ENCODE data around the gene C13orf42.
A peak's percentile ranks its signal among the peaks of the same experiment; 100 is the strongest.
"Not testable (repeated sequence)": the region's sequence is repeated elsewhere in the genome, so short reads cannot be mapped to it uniquely, and the experiment has no call there.

C13orf42 gene

DNA sequence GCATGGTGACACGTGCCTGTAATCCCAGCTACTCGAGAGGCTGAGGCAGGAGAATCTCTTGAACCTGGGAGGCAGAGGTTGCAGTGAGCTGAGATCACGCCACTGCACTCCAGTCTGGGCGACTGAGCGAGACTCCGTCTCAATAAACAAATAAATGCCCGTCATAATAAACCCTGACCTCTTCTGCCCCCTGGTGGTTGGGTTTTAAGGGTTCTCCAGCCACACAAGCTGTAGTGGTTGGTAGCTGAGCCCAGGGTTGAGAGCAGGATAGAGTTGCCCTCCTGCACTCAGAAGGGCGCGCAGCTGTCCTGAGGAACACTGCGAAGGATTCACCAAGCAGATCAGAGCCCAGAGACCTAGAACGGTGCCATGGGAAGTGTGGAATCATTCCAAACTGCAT, 9.8 kb upstream of the C13orf42 start:
- not testable (repeated sequence) for DNase-seq (ENCODE audit: low read depth)

DNA sequence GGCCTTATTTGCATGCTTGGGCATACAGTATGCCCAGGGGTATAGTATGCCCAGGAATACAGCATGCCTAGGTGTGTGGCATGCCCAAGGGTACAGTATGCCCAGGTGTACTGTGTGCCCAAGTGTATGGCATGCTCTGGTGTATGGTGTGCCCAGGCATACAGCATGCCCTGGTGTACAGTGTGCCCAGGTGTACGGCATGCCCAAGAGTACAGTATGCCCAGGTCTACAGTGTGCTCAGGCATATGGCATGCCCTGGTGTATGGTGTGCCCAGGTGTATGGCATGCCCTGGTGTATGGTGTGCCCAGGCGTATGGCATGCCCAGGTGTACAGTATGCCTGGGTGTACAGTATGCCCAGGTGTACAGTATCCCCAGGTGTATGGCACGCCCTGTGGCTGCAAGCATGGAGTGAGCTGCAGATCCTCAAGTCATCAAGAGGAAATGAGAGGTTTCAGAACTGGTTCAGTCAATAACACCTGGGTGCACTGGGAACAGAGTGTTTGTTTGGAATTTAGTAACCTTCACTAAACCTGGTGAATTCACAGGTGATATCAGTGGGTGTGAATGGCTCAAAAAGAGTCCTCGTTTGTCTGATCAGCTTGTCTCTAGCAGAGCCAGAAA, 7.8 kb upstream of the C13orf42 start:
- no peak for DNase-seq (ENCODE audit: low read depth)

DNA sequence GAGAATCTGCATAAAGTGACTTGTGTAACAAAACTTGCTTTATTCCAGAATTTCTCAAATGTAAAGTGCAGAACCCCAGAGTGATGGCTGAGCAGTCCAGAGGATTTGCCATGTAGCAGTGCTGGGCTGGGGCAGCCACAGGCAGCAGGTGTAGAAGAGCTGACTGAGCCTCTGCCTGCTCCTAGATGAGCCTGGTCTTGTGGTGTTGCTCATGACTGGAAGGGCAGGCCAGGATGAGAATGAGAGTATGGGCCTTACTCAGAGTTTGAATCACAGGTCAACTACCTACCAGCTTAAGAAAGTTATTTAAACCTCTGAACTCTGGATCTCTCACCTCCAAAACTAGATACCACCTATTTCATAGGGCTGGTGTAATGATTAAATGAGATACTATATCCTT, 2.9 kb upstream of the C13orf42 start:
- DNase-seq (ENCODE audit: low read depth): no peak

DNA sequence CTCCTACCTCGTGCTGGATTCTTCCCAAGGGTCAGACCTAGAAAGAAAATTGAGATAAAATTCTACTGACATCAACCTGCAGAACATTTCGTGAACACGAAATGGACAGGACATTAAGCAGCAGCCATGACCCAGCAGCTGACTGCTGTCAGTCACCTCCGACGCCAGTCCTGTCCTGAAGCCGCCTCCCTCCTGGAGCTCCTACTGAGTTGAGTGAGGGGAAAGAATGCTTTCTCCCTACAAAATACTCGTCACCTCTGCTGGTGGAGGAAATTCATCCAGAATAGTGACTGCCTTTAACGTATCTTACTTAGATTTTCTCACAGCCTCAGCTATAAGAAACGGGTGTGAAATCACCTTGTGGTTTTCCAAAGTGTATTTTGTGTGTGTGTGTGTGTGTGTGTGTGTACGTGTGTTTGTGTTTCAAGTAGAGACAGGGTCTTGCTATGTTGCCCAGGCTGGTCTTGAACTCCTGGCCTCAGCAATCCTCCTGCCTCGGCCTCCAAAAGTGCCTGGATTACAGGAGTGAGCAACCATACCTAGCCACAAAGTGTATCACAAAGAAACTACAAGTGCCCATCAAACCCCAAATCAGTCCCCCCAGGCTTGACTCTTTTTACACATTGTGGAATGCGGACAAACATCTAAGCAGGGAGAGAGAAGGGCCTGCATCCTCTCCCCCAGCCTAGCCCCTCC, 2.3 kb upstream of the C13orf42 start:
- no peak for DNase-seq (ENCODE audit: low read depth)

DNA sequence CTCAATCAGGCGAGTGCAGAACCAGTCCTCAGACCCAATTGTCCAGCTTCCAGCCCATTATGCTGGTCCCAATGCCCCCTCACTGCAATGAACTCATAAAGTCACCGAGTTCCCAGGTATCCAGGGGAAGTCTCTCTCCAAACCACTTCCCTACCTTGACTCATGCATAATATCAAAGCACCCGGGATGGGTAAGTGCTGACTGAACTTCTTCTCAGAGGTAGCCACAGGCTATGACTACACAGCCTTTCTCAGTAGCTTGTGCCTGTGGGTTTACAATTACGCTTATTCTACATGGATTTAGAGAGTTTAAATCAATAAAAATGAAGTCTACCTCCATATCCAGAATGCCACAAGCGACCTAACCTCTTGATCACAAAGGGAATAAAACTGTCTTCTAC, 1.7 kb upstream of the C13orf42 start:
- DNase-seq (ENCODE audit: low read depth): no peak

DNA sequence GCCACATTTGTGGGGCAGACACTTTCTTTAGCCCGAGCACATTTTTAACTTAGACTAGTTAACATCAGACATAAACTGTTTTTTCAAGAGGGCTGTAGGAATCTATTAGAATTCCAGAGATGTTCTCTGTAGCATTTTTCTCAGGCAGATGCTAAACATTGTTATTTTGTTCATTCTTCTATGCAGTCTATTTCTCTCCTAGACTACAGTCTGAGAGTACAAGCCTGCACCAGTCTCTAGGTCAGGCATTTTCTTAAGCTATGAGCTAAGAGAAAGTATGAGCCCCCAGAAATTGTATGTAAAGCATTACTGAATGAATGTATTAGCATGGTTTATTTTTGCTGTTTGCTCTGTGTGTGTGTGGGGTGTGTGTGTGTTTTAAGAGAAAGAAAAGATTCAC, 923 bp upstream of the C13orf42 start:
- DNase-seq (ENCODE audit: low read depth): no peak

DNA sequence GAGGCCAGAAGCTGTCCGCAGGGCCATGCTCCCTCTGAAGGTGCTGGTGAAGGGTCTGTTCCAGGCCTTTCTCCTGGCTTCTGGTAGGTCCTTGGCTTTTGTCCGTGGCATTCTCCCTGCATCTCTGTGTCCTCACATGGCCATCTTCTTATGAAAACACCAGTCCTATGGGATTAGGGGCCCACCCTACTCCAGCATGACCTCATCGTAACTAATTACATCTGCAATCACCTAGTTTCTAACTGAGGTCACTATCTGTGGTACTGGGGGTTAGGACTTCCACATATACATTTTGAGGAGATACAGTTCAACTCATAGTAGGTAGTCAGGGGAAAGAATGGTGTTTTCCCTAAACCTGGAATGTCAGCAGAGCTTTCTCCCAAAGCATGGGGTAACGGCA, 3.1 kb downstream of the C13orf42 start:
- no peak for DNase-seq (ENCODE audit: low read depth)

DNA sequence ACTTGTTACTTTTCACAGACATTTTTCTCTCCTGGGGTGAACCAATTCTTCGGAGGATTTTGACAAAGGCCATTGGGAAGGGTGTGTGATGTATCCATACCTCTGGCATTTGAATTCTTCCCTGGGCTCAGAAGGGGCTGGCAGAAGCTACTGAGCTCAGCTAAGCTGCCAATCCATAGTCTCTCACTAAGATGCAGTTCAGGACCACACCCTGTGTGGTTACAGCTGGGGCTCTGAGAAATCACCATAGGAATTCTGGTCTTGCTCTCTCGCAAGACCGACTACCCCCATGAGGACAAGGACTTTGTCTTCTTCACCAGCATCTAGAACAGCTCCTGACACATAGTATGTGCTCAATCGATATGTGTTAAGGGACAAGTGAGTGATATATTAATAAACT, 6.0 kb downstream of the C13orf42 start:
- DNase-seq (ENCODE audit: low read depth): no peak

DNA sequence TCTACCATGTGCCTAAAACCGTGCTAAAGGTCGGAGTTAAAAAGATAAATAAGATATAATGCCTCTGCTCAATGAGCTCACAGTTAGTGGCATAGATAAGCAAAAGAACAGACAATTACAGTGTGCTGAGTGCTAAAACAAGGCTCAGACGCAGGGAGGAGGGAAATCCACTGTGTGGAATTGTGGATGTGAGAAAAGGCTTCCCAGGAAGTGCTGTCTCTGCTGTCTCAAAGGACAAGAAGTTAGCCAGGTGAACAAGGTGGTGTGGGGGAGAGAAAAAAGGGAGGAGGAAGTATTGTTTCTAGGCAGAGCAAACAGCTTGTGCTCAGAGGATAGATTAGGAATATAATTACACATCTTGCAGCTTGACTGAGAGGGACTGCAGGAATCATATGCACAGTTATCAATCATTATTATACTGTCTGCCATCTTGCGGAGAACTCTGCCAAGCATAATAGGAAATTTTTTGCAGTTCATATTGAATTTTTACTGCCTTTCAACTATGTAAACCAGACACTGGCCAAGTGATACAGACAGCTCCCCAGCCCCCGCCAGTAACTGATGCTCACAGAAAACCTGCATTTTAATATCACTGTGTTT, 9.3 kb downstream of the C13orf42 start:
- DNase-seq (ENCODE audit: low read depth): no peak

DNA sequence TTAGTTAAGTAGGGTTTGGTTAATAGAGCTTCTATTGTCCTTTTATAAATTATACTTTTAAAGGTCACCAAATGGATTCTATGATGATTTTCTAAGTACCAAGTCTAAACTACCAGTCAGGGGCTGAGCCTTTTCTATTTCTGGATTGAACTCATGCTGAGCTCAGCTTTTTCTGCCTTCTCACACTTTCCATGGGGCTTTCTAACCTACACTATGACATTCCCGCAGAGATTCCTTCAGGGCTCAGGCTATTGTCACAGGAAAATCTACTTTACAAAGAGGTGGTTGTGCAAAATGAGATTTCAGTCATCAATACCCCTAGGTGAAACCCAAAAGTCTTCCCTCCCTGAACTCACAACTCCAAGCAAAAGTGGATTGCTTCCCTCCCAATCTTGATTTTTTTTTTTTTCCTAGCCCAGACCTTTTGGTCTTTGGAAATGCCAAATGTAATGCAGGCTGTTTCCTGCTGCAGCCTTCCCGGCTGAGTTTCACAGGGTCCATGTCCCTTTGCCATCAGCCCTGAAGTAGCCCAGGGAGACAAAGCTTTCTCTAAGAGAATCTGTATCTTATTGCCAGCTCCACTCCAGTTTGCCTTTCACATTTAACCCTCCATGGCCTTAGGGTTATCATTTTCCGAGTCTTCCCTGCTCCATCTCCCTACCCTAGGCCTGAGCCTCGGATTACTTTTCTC, 13.6 kb downstream of the C13orf42 start:
- DNase-seq (ENCODE audit: low read depth): no peak

DNA sequence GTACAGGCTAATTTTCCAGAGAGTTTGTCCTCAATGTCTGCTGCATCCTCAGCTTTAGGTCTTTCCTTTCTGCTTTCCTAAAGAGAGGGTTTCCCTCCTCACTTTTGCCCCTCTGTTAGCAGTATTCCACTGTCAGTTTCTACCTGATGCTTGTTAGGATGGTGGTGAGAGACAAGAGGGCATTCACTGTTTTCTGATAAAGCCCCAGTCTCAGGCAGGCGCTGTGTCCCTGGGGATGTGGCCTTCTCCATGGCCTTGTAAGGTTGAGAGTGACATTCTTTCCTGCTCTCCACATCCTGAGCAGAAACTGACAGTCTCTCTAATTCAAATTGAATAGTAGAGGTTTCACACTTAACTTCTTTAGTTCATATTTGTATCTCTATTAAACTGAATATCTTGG, 14.9 kb downstream of the C13orf42 start:
- no peak for DNase-seq (ENCODE audit: low read depth)

DNA sequence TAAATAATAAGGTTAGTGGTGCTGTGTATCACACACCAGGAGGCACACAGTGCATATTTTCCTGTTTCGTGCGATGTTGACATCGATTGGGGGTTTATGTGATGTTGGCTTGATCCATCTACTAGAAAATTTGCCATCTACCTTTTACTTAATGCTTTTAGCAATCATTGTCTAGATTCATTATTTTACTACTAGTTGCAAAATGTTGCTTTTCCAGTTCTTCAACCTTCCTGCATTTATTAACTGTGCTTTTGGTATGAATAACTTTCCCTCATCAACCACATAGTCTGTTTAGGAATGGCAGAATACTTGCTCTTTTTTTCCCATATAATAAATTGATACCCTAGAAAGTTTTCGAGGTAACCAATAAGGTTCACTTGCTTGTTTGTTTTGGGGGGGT, 17.5 kb downstream of the C13orf42 start:
- no peak for DNase-seq (ENCODE audit: low read depth)

DNA sequence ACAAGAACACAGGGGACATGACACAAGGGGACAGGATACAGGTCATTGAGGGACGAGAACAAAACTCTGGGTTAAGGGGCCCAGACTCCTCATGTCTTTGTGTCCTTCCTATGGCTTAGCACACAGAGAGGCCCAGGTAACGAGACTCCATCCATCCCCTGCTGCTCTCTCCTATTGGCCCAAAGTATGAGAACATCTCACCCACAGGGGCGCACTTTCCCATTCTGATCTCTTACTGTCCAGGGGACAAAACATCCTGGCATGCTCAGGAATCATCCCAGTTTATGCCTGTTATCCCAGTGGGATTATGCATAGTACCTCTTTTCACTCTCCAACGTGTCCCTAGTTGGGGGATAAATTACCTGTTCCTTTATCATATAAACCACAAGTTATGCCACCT, 19.2 kb downstream of the C13orf42 start:
- DNase-seq (ENCODE audit: low read depth): no peak

DNA sequence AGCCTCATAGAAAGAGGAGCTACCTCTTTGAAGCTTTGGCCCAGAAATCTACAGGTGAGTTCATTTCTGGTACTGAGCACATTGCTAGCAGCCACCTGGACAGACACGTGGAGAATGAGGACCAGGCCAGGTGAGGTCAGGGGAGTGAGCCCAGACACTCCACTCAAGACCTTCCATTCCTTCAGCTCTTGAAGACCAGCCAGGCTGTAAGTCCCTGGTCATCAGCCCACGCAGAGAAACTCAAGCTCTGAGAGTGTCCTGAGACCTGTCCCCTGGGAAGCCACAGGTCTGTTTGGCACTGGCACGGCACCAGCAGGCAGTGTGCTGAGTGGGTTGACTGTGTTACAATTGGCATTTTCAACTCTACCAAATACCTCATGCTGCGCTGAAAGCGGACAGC, 27.4 kb downstream of the C13orf42 start:
- DNase-seq (ENCODE audit: low read depth): no peak

DNA sequence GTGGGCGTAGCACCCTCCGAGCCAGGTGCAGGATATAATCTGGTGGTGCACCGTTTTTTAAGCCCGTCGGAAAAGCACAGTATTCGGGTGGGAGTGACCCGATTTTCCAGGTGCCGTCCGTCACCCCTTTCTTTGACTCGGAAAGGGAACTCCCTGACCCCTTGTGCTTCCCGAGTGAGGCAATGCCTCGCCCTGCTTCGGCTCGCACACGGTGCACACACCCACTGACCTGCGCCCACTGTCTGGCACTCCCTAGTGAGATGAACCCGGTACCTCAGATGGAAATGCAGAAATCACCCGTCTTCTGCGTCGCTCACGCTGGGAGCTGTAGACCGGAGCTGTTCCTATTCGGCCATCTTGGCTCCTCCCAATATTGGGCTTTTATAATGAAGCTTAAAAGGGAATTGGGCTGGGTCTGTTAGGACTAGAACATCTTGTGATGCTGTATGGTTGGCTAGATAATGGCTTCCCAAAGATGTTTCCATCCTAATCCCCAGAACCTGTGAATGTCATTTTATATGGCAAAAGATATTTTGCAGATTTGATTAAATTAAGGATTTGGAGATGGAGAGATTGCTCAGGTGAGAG, 30.5 kb downstream of the C13orf42 start:
- DNase-seq (ENCODE audit: low read depth): not testable (repeated sequence)

DNA sequence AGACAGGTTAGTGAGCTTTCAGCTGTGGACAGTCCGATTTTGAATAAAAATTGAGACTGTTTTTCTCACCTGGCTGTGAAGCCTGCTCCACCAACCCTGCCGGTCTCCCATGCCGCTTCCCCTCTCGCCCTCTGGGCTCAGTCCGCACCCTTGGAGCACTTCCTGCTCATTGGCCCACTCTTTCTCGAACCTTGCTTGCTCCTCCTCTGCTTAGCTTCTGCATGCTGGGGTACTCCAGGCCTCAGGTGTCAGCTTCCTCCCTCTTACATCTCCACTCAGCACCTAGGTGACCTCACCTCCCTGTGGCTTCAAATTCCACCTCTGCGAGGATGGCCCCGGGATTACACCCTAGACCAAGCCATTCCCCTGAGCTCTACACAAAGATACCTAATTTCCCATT, 39.6 kb downstream of the C13orf42 start:
- no peak for DNase-seq (ENCODE audit: low read depth)

DNA sequence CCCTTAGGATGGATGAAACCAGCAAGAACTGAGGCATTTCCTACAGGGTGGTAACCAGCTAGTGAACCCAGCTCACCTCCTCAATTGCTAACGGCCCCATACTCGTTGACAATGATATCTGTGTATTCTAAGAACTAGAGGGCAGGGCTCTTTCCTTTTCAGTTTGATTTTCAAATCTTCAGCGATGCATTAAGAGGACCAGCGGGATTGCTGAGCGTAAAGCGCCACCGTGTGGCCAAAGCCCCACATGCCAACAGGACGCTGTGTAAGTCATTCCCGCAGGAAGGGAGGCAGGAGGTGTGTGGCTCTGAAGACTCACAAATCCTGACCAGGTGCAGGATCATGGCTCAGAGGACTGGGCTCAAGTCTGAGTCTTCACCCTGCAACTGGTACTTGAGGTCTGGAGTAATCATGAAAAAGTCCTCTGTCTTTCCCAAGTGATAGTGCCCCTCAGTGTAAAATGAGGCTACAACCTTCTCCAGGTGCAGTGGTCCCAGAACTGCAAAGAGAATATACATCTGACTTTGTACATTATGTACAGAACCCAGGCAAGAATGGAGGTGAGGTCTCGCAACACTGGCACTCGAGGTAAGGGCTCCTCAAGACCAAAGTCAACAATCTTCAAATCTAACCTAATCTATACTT, 40.9 kb downstream of the C13orf42 start:
- peak; percentile 61 for DNase-seq (ENCODE audit: low read depth)

DNA sequence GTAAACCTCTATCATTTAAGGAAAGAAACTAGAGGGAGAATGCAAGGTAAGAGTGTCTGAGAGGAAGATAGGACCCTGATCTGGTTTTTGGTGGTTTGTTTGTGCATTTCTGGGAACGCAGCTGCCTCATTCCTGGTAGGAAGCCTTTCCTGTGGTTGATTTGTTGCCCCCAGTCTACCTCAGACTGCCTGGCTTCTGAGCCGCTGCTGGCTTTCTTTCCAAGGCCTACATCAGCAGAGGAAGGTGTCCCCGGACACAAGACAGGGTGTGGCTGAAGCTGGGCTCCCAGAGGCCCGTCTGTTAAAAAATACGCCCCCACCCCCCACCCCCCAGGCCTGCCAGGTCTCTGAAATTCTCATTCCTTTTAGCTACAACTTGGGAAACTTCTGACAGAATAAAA, 42.6 kb downstream of the C13orf42 start:
- DNase-seq (ENCODE audit: low read depth): no peak

DNA sequence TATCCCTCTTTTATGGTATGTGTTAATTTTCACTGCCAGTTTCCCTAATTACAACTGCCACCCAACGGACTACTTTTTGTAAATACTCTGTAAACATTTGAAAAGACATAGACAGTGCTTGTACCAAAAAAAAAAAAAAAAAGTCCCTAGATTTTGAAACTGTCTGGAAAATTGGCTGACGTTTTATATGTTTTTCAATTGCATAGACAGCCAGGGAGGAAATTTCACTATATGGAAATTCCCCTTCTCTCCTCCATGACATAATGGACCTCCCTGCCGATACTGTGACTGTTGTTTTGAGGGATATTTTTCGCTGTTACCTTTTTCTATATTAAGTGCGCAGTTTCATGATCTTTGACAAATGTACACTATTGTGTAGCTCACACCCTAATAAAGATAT, 43.4 kb downstream of the C13orf42 start:
- no peak for DNase-seq (ENCODE audit: low read depth)

DNA sequence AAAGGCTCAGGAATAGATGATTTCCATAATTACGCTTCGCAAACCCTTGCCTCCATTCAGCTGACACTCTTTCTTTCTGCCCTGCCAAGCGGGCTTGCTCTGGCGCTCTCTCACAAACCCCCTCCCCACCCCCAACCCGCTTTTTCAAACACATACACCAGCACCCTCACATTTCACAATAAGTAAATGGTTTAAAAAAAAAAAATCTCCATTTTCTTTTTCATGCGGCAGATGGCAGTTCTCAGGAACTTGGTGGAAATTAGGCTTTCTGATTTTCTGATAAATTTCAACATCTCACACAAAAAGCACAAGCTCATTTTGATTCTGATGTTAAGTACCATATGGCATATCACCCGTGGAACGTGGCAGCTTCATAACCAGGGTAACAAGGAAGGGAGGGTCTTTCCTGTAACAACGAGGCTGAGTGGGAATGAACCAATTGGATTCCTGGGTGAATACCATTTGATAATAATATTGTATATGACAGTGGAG, 43.8 kb downstream of the C13orf42 start:
- no peak for DNase-seq (ENCODE audit: low read depth)

DNA sequence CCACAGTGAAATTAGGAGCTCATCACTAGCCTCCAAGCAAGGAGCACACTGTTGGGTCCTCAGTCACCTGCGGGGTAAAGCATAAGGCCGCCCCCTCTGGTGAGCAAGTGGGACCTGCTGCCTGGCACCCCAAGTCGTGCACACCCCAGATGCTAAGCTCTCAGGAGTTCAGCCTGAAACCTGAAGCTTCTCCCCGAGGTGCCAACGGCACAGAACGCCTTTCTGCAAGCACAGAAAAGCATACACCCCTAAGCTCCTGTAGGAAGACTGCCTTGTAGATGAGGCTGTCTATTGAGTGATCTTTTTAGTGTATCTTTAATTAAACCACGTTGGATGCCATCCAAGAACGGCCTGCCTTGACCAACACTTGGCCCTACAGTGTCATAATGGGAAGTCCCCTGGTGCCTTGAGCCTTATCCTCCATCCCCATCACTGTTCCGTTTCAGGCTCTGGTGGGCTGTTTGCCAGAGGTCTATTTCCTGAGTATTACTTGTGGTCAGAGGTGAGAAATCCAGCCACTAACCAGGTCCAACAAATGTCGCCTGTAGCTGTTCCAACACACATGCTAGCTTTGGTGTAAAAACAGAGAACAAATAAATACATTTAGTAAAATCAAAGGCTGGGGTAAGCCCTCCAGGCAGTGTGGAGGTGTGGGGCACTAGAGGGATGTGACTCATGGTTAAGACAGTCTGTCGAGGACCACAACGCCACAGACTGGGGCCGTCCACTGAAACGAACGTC, 44.8 kb downstream of the C13orf42 start:
- no peak for DNase-seq (ENCODE audit: low read depth)
